HepG2 (cell line): Measurements from ENCODE around the gene PKD1L1.

ENCODE experiments used
- ATF7 ChIP-seq, 2 experiments: fragments of 450-650 bp in 1 of 2; sonication (generic) in 1 of 2; formaldehyde crosslinking in 1 of 2; IDR thresholded peaks; 2 replicates each; pipeline versions ENCODE4 v1.4.0 to v1.6.1; 2016 to 2020; ENCODE audit warnings: antibody characterized with exemption in 1 of 2, mild to moderate bottlenecking in 1 of 2, missing genetic modification reagents in 1 of 2
- CBX5 ChIP-seq: sonication (generic); formaldehyde crosslinking; IDR thresholded peaks from 2 replicates; pipeline ENCODE4 v1.4.0; 2020; ENCODE audit warnings: missing genetic modification reagents, borderline replicate concordance
- CHD2 ChIP-seq: IDR thresholded peaks from 2 replicates; pipeline ENCODE4 v1.6.1; 2011; ENCODE audit warnings: low read depth, low read length, improper control_type of control experiment
- EZH2 ChIP-seq: conservative IDR thresholded peaks from 2 replicates; pipeline ENCODE4 v1.6.1; 2012; ENCODE audit warnings: mild to moderate bottlenecking, low read depth, low read length, moderate library complexity
- FOXM1 ChIP-seq: sonication (generic); formaldehyde crosslinking; IDR thresholded peaks from 2 replicates; pipeline ENCODE4 v1.5.0; 2020; ENCODE audit warnings: missing genetic modification reagents
- KDM4B ChIP-seq: sonication (generic); formaldehyde crosslinking; IDR thresholded peaks from 2 replicates; pipeline ENCODE4 v1.4.0; 2020; ENCODE audit warnings: missing genetic modification reagents
- NONO ChIP-seq, 2 experiments: fragments of 450-650 bp in 1 of 2; sonication (generic) in 1 of 2; formaldehyde crosslinking in 1 of 2; IDR thresholded peaks in 1 of 2; conservative IDR thresholded peaks in 1 of 2; 2 replicates each; pipeline versions ENCODE4 v1.6.1 to v1.8.0; 2017 to 2022; ENCODE audit warnings: mild to moderate bottlenecking in 1 of 2, missing genetic modification reagents in 1 of 2, moderate library complexity in 1 of 2
- SRSF9 ChIP-seq: fragments of 200-400 bp; formaldehyde crosslinking; IDR thresholded peaks from 2 replicates; pipeline ENCODE4 v1.6.1; 2018; ENCODE audit warnings: borderline replicate concordance, mild to moderate bottlenecking, low read depth, low read length; ENCODE audit not compliant: insufficient read depth, poor library complexity, severe bottlenecking
- TBX3 ChIP-seq: fragments of 450-650 bp; IDR thresholded peaks from 2 replicates; pipeline ENCODE4 v1.6.1; 2017; ENCODE audit warnings: antibody characterized with exemption, mild to moderate bottlenecking, inconsistent platforms, borderline replicate concordance
- ZNF234 ChIP-seq: sonication (generic); formaldehyde crosslinking; conservative IDR thresholded peaks from 2 replicates; pipeline ENCODE4 v1.5.1; 2020; ENCODE audit warnings: mild to moderate bottlenecking, missing genetic modification reagents
- TF ChIP-seq, protein P1 (sequence below): sonication (generic); formaldehyde crosslinking; IDR thresholded peaks from 2 replicates; pipeline ENCODE4 v1.5.0; 2020; ENCODE audit warnings: mild to moderate bottlenecking, missing genetic modification reagents, moderate library complexity
- TF ChIP-seq, protein P2 (sequence below): sonication (generic); formaldehyde crosslinking; IDR thresholded peaks from 2 replicates; pipeline ENCODE4 v1.9.0; 2021; ENCODE audit warnings: missing genetic modification reagents, borderline replicate concordance
- TF ChIP-seq, protein P3 (sequence below): sonication (generic); formaldehyde crosslinking; IDR thresholded peaks from 2 replicates; pipeline ENCODE4 v1.4.0; 2020; ENCODE audit warnings: missing genetic modification reagents
- TF ChIP-seq, protein P4 (sequence below): sonication (generic); formaldehyde crosslinking; IDR thresholded peaks from 2 replicates; pipeline ENCODE4 v1.4.0; 2020; ENCODE audit warnings: missing genetic modification reagents, borderline replicate concordance

DNA sequence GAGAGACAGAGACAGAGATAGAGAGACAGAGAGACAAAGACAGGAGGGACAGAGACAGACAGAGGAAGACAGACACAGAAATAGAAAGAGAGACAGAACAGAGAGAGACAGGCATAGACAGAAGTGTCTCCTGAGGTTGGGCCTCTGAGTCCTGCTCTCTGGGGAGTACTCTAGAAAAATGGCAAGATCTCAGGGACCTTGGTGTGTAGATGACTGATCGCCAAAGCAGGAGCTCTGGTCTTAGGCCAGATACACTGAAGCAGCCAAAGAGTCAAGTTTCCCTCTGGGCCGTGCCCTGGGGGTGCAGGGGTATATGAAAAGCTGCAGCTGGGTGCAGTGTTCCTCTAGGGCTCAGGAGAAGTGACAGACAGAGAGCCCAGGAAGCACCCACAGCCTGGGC, 189.7 kb downstream of the PKD1L1 start:
- TF ChIP-seq, protein P1, sequence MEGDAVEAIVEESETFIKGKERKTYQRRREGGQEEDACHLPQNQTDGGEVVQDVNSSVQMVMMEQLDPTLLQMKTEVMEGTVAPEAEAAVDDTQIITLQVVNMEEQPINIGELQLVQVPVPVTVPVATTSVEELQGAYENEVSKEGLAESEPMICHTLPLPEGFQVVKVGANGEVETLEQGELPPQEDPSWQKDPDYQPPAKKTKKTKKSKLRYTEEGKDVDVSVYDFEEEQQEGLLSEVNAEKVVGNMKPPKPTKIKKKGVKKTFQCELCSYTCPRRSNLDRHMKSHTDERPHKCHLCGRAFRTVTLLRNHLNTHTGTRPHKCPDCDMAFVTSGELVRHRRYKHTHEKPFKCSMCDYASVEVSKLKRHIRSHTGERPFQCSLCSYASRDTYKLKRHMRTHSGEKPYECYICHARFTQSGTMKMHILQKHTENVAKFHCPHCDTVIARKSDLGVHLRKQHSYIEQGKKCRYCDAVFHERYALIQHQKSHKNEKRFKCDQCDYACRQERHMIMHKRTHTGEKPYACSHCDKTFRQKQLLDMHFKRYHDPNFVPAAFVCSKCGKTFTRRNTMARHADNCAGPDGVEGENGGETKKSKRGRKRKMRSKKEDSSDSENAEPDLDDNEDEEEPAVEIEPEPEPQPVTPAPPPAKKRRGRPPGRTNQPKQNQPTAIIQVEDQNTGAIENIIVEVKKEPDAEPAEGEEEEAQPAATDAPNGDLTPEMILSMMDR (CRISPR knock-in tag), result no peak
- no peak for TF ChIP-seq CBX5 (CRISPR knock-in tag)
- TF ChIP-seq EZH2, result no peak
- no peak for TF ChIP-seq CHD2
- TF ChIP-seq KDM4B (CRISPR knock-in tag), result no peak
- no peak for TF ChIP-seq SRSF9
- TF ChIP-seq ATF7 (IDR thresholded peaks at IDR 0.05), result no peak
- no peak for TF ChIP-seq ATF7 (CRISPR knock-in tag; IDR thresholded peaks at IDR 0.05)
- TF ChIP-seq, protein P2, sequence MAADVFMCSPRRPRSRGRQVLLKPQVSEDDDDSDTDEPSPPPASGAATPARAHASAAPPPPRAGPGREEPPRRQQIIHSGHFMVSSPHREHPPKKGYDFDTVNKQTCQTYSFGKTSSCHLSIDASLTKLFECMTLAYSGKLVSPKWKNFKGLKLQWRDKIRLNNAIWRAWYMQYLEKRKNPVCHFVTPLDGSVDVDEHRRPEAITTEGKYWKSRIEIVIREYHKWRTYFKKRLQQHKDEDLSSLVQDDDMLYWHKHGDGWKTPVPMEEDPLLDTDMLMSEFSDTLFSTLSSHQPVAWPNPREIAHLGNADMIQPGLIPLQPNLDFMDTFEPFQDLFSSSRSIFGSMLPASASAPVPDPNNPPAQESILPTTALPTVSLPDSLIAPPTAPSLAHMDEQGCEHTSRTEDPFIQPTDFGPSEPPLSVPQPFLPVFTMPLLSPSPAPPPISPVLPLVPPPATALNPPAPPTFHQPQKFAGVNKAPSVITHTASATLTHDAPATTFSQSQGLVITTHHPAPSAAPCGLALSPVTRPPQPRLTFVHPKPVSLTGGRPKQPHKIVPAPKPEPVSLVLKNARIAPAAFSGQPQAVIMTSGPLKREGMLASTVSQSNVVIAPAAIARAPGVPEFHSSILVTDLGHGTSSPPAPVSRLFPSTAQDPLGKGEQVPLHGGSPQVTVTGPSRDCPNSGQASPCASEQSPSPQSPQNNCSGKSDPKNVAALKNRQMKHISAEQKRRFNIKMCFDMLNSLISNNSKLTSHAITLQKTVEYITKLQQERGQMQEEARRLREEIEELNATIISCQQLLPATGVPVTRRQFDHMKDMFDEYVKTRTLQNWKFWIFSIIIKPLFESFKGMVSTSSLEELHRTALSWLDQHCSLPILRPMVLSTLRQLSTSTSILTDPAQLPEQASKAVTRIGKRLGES, result no peak
- TF ChIP-seq TBX3, result no peak
- TF ChIP-seq ZNF234 (CRISPR knock-in tag), result no peak
- TF ChIP-seq, protein P3, sequence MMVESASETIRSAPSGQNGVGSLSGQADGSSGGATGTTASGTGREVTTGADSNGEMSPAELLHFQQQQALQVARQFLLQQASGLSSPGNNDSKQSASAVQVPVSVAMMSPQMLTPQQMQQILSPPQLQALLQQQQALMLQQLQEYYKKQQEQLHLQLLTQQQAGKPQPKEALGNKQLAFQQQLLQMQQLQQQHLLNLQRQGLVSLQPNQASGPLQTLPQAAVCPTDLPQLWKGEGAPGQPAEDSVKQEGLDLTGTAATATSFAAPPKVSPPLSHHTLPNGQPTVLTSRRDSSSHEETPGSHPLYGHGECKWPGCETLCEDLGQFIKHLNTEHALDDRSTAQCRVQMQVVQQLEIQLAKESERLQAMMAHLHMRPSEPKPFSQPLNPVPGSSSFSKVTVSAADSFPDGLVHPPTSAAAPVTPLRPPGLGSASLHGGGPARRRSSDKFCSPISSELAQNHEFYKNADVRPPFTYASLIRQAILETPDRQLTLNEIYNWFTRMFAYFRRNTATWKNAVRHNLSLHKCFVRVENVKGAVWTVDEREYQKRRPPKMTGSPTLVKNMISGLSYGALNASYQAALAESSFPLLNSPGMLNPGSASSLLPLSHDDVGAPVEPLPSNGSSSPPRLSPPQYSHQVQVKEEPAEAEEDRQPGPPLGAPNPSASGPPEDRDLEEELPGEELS (CRISPR knock-in tag), result no peak
- TF ChIP-seq NONO (IDR thresholded peaks at IDR 0.05), result no peak
- no peak for TF ChIP-seq NONO (CRISPR knock-in tag; conservative IDR thresholded peaks at IDR 0.05)
- TF ChIP-seq, protein P4, sequence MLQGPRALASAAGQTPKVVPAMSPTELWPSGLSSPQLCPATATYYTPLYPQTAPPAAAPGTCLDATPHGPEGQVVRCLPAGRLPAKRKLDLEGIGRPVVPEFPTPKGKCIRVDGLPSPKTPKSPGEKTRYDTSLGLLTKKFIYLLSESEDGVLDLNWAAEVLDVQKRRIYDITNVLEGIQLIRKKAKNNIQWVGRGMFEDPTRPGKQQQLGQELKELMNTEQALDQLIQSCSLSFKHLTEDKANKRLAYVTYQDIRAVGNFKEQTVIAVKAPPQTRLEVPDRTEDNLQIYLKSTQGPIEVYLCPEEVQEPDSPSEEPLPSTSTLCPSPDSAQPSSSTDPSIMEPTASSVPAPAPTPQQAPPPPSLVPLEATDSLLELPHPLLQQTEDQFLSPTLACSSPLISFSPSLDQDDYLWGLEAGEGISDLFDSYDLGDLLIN (CRISPR knock-in tag), result no peak
- TF ChIP-seq FOXM1 (CRISPR knock-in tag), result no peak
